ENCODE measurements around the gene CTNNAL1.

- TF ChIP-seq CTCF (IDR thresholded peaks at IDR 0.05) (peak; percentile 49 to 74 (median 70)), POLR2A (IDR thresholded peaks at IDR 0.05) (no peak)
These were observed 59.2 kb downstream of the CTNNAL1 start for GRCh38 chr9:108953983-108954574.
